ENCODE results near the gene CD209. TPM values are rescaled to one million over a fixed set of nuclear protein-coding genes. Genes with fewer than 3 reads are reported as not detected.
A peak's percentile ranks its signal among the peaks of the same experiment; 100 is the strongest.
"Not testable (repeated sequence)": the region's sequence is repeated elsewhere in the genome, so short reads cannot be mapped to it uniquely, and the experiment has no call there.

Gene CD209, protein sequence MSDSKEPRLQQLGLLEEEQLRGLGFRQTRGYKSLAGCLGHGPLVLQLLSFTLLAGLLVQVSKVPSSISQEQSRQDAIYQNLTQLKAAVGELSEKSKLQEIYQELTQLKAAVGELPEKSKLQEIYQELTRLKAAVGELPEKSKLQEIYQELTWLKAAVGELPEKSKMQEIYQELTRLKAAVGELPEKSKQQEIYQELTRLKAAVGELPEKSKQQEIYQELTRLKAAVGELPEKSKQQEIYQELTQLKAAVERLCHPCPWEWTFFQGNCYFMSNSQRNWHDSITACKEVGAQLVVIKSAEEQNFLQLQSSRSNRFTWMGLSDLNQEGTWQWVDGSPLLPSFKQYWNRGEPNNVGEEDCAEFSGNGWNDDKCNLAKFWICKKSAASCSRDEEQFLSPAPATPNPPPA
- not detected in 2 replicates for total RNA-seq

DNA sequence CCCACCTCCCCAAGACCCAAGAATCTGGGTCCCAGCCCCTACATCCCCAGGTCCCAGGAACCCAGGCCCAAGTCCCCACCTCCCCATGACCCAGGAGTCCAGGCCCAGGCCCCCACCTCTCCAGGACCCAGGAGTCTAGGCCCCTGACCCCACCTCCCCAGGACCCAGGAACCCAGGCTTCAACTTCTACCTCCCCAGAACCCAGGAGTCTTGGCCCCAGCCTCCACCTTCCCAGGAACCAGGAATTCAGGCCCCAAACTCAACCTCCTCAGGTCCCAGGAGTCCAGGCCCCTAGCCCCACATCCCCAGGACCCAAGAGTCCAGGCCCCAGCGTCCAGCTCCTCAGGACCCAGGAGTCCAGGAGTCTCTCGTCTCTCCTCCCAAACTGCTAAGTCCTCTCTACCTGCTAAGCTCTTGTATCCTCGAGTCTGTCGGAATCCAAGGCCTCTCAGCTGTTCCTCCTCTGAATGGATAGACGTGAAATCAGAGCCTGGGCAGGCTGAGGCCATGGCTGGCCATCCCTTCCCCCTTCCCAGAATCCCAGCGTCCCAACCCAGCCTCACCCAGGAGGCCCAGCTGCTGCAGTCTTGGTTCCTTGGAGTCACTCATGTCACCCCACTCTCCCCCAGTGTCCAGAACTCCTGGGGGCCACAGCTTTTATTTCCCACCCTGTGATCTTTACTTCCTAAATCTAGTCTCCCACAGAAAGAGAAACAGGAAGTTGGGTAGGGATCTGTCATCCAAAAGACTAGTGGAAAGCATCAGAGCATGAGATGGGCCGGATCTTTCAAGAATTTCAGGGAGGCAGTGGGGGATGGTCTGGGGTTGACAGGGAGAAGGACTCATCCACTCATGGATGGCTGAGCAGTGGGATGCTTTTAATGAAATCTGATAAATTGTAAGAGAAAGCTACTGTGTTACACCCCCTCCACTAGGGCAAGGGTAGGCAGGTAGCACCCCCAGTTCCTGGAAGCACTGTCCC, at the start of gene CD209:
Gene CD209, minus strand, starts transcription at position 632 of the 982 bp plus-strand sequence. Its CDS starts 23 bp downstream, at position 609.
- no peak for DNase-seq (ENCODE audit: low read depth, low spot score)

DNA sequence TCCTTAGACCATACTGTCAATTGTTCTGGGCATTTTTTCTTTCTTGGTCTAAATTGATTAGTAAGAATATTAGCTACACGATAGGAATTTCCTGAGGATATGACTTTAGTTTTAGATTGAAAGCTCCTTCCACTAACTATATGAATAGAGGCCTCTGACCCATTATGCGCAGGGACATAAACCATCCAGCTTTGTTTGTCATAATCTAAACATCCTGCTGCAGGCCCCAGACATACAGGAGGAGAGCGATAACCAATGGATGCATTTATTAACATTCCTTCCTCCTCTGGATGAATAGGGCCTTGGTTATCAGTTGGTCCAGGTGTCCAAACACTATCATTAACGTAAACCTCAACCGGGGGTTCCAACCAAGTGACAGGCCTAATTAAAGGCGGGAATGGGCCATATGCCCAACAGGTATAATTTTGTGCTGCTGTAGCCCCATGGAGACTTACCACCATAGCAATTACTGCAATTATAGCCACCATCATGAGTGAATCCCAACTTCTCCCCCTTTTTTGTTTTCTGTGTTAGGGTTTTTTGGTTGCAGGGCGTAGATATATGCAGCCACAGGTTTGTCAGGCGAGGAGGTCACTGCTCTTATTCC, 48.3 kb upstream of the CD209 start:
- peak; percentile 82 for DNase-seq (ENCODE audit: low read depth, low spot score)

DNA sequence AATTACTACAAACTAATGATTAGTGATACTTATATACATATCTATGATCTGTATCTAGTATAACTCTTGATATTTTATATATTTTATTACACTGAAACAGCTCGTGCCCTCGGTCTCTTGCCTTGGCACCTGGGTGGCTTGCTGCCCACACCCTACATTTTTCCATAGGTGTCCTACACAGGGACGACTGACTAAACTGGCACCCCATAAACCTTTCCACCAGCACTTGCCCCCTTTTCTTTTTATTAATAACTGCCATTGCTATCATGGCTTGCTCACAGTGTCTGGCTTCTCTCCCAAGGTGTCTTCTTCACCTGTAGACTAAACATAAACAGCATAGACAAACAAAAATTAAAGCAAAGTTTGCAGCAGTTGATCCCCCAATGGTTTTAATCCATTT, 46.2 kb upstream of the CD209 start:
- no peak for DNase-seq (ENCODE audit: low read depth, low spot score)

DNA sequence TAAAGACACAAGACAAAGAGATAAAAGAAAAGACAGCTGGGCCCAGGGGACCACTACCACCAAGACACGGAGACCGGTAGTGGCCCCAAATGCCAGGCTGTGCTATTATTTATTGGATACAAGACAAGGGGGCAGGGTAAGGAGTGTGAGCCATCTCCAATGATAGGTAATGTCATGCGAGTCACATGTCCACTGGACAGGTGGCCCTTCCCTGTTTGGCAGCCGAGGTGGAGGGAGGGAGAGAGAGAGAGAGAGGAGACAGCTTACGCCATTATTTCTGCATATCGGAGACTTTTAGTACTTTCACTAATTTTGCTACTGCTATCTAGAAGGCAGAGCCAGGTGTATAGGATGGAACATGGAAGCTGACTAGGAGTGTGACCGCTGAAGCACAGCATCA, 45.4 kb upstream of the CD209 start:
- not testable (repeated sequence) for DNase-seq (ENCODE audit: low read depth, low spot score)

DNA sequence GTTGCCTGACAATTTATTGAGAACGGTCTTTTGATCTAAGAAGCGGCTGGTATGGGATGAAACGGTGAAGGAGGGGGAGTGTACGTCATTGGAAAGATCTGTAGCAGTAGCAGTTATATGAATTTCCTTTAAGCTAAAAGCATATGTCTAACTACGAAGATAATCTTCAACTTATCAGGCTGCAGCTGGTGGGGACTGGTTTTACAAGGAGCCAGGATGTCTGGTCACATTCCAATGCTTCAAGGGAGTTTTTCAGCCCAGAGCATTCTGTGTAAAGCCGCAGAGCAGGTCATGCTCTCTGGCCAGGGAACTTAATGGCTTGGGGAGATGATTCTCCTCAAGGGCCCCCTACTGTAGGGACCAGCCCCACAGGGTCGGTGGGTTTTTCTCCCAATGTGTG, 44.9 kb upstream of the CD209 start:
- no peak for DNase-seq (ENCODE audit: low read depth, low spot score)

DNA sequence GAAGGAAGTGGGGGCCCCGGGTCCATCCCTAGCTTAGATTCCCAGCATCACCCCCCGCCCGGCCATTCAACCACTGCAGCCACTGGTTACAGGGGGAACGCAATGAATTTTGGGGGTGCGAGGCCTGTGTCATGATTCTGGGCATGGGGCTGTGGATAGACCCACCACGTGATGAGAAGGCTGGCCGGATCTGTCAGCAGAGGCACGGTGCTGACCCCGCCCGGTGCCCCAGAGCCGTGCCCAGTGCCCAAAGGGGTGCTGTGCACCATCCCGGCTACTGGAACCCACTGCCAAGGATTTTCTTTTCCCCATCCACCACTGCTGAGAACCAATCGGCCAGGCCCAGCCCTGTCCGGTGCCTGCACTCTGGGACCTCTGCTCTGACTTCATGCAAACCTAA, 43.1 kb upstream of the CD209 start:
- DNase-seq (ENCODE audit: low read depth, low spot score), result no peak

DNA sequence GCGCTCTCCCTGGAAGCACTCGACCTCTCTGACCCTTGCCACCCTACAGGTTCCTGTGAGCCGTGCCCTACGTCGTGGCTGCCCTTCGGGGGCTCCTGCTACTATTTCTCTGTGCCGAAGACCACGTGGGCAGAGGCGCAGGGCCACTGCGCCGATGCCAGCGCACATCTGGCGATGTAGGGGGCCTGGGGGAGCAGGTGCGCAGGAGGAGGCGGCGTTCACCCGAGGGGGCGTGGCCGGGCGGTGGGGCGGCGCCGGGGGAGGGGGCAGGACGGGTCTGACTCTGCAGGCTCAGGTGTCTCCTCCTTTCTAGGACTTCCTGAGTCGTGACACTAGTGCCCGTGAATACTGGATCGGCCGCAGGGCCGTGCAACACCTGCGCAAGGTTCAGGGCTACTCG, 42.1 kb upstream of the CD209 start:
- DNase-seq (ENCODE audit: low read depth, low spot score), result no peak

DNA sequence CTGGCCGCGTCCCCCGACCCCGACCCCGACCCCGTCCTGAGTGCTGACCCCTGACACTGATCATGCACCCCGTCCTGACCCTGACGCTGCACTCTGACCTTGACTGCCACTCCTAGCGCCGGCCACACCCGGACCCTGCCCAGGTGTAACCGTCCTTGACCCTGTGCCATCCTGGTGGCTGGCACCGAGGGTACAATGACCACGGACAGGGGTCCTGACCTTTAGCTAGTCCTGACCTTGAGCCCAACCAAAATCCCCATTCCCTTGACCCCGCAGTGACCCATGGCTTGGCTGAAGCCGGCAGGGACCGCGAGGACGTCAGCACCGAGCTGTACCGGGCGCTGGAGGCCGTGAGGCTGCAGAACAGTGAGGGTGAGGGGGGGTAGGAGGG, 41.6 kb upstream of the CD209 start:
- no peak for DNase-seq (ENCODE audit: low read depth, low spot score)

DNA sequence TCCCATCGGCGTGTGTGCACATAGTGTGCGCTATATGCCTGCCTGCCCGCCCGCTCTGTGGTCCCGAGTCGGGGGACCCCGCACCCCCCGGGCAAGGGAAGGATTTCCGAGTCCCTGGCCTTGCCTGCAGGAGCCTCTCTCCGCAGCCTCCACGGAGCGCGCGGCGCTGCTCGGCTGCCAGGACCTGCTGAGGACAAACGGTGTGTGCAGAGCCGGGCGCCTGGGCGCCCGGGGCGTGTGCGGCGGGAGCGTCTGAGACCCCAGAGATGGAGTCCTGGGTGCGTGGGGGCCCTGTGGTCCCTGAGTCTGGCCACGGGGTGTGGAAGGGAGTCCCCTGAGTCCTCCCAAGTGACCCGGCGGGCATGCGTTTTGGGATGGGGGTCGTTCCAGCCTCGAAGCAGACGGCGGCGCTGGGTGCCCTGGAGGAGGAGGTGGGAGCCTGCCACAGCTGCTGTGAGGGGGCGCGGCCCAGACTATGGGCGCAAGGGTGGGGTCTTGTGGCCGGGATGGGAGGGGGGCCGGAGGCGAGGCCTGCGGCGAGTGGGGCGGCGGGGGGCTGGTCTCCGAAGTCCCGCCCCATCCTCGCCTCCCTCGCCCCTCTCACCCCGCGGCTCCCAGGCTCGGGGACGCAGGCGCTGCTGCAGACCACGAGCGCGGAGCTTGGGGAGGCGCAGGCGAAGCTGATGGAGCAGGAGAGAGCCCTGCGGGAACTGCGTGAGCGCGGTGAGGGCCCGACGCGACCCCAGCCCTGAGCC, 41.0 kb upstream of the CD209 start:
- no peak for DNase-seq (ENCODE audit: low read depth, low spot score)

DNA sequence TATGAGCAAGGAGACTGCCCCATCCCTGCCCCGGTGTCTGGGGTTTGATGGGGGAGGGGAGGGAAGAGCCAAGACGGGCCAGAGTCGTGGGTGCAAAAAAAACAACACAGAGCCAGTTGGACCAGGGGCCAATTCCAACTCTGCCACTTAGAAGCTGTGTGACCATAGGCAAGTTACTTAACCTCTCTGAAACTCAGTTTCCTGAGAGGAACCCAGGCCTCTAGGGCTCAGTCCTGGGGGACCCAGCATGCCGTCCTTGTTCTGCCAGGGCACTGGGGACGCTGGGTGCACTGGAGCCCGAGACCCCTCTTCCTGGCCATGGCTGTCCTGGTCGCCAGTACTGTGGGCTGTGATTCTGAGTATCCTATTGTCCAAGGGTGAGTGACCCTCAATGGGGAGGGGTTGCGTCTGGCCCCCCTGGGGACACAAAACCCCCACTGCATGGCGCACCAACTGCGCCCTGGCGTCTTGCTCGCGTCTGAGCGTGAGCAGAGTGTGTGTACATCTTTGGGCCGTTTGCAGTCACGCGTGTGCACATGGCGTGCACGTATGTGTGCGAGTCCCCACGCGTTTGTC, 40.4 kb upstream of the CD209 start:
- no peak for DNase-seq (ENCODE audit: low read depth, low spot score)

DNA sequence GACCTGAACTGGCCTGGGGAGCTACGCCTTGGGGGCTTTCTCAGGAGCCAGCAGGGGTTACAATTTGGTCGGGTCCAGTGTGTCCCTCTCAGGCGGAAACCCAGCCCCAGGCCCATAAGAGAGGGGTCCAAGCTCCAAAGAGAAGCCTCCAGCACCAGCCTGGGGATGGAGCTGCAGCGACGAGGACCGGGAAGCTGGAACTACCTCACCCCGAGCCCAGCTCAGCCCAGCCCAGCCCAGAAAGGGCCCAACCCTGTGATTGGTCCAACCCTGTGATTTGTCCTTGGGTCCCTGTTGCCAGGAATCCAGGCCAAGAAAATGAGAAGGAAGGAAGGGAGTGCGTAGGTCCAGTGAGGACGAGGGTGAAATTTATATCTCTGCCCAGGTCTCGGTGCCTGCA, 39.8 kb upstream of the CD209 start:
- no peak for DNase-seq (ENCODE audit: low read depth, low spot score)

DNA sequence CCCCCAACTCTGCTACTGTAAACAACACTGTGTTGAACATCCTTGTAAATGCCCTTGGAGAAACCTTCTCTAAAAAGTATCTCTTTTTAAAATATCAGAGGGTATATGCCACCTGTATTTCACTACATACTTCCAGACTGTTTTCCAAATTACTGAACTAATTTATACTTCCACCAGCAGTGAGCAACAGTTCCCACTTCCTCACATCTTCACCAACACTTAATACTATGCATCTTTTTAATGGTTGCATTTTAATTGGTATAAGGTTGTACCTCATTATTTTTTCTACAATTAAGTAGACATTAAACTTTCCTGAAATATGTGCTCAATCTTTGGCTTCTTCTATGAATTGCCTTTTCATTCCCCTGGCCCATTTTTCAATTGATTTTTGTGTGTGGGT, 37.5 kb upstream of the CD209 start:
- DNase-seq (ENCODE audit: low read depth, low spot score), result no peak

DNA sequence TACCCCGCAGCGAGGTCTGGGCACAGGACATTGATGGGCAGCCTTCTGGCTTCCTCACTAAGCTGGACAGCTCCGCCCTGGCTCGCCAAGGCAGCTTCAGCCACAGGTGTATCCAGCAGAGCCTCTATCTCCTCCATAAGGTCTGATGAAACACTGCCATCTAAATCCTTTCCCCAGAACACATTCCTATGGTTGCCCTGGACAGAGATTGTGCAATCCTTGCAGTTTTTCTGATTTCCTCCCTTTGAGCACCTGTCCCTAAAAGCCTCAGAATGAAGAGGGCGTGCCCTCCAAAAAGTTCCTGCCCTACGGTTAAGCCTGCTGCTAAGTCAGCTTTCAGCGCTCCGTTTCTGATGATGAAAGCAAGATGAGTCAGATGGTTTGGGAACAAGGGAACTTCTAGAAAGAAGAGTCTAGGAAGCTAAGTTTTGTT, 36.7 kb upstream of the CD209 start:
- no peak for DNase-seq (ENCODE audit: low read depth, low spot score)

DNA sequence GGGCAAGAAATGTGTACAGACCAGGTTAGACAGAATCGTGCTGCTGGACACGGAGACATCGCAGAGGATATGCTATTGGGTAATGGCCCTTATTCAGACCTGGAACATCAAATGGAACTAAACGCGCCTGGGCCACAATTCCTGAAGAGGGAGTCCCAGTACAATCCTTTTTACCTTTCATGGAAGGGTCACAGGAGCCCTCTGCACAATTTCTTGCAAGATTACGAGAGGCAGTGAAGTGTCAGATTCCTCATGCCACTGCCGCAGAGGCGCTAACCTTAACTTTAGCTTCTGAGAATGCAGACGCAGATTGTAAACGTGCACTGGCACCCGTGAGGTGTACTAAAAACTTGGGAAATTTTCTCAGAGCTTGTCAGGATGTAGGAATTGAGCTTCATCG, 33.8 kb upstream of the CD209 start:
- no peak for DNase-seq (ENCODE audit: low read depth, low spot score)

DNA sequence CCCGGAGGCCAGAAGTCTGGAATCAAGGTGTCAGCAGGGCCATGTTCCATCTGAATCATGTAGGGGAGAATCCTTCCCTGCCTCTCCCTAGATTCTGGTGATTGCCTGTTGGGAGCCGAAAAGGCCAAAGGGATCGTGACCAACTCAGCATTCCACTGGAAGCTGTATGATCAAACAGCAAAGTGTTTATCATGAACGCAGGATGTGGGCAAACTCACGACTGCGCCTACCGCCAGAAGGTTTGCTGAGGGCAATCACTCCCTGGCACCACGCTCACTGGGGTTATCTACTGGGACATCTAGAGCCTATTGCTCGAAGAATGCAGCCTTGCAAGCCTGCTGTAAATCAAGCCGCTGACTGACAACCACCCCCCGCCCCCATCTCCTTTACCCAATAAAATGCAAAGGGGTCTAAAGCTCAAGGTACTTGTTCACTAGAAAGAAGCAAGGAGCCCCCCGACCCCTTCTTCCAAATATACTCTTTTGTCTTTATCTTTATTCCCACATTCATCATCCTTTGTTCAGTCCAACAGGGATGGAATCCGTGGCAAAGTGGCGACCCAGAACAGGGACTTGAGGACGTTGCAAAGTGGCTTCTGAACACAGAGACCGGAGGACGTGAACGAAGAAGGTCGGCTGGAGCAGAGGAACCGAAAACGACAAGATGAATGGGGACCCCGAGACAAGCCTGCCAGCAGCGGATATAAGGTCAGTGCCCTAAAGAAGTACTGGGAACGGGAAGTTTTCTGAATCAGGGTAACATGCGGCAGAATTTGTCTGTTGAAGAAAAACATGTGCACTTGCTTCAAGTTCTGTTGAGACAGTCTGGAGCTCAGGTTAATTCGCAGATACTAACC, 32.5 kb upstream of the CD209 start:
- DNase-seq (ENCODE audit: low read depth, low spot score), result no peak

DNA sequence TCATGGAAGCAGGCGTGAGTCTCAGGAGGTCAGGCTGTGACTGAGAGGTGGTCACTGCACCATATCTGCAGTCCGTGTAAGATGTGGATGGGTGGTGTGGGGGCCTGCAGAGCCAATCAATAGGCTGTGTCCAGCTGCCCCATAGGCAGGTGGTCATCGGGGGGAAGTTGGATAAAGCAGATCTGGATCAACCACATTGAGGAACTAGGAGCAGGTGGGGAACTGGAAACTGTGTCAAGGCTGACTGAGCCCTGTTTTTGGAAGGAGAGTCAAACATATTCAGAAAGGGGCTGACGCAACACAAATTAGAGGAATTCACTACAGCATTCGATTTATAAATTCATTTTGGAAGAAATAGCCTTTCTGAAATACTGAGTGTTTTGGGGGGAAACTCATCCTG, 30.7 kb upstream of the CD209 start:
- no peak for DNase-seq (ENCODE audit: low read depth, low spot score)

DNA sequence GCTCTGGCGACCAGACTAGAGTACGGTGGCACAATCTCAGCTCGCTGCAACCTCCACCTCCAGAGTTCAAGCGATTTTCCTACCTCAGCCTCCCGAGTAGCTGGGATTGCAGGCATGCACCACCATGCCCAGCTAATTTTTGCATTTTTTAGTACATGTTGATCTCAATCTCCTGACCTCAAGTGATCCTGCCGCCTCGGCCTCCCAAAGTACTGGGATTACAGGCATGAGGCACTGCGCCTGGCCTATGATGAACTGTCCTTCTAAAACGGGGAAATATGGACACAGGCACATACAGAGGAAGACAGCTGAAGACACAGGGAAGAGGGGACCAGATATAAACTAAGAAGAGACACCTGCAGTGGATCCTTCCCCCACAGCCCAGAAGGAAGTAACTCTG, 28.4 kb upstream of the CD209 start:
- DNase-seq (ENCODE audit: low read depth, low spot score), result no peak

DNA sequence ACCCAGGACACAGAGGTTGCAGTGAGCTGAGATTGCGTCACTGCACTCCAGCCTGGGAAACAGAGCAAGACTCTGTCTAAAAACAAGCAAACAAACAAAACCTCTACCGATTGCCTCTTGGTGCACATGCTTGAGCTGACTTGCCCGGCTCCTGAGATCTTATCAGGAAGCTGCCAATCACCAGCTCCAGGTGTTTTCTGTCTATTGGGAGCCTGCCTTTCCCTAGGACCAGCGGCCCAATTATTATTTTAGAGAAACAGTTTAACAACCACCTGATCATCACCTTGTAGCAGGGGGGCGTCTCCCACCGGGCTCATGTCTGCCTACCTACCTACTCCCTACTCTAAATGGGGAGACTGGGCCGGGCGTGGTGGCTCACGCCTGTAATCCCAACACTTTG, 26.5 kb upstream of the CD209 start:
- DNase-seq (ENCODE audit: low read depth, low spot score), result no peak

DNA sequence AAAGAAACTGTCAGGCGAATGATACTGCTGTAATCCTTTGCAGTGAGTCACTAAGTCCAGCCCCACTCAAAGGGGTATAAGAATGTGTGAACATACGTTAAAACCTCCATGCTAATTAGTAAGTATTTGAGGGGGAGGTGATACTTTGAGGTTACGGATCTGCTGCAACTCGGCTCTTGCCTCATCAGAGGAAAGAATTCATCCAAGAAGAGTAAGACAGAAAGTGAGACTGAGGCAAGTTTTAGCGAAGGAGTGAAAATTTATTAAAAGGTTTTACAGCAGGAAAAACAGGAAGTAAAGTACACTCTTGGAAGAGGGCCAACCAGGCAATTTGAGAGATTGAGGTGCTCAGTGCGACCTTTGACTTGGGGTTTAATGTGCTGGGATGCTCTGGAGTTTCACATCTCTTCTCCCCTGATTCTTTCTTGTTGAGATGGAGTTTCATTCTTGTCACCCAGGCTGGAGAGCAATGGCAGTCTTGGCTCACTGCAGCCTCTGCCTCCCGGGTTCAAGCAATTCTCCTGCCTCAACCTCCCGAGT, 25.5 kb upstream of the CD209 start:
- DNase-seq (ENCODE audit: low read depth, low spot score), result no peak

DNA sequence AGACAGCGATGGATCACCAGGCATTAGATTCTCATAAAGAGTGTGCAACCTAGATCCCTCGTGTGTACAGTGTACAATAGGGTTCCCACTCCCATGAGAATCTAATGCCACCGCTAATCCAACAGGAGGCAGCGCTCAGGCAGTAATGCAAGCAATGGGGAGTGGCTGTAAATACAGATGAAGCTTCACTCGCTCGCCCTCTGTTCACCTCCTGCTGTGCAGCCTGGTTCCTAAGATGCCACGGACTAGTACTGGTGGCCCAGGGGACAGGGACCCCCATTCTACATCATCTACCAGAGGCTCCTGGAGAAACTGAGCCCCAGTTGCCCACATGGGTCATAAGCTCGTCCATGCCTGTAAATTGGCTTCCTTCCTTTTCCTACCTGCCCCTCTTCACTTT, 23.7 kb upstream of the CD209 start:
- no peak for DNase-seq (ENCODE audit: low read depth, low spot score)

All from pulmonary artery endothelial cell (primary cell).